GM18867 (cell line): ENCODE measurements around the gene PPP2R5E.
"Not testable (repeated sequence)": the region's sequence is repeated elsewhere in the genome, so short reads cannot be mapped to it uniquely, and the experiment has no call there.

ENCODE experiments used
- ATAC-seq: cut with Tn5 transposase; IDR thresholded peaks from one replicate; pipeline ENCODE4 v1.9.1; 2021; ENCODE audit warnings: mild to moderate bottlenecking, moderate library complexity; ENCODE audit not compliant: unreplicated experiment

Gene PPP2R5E

DNA sequence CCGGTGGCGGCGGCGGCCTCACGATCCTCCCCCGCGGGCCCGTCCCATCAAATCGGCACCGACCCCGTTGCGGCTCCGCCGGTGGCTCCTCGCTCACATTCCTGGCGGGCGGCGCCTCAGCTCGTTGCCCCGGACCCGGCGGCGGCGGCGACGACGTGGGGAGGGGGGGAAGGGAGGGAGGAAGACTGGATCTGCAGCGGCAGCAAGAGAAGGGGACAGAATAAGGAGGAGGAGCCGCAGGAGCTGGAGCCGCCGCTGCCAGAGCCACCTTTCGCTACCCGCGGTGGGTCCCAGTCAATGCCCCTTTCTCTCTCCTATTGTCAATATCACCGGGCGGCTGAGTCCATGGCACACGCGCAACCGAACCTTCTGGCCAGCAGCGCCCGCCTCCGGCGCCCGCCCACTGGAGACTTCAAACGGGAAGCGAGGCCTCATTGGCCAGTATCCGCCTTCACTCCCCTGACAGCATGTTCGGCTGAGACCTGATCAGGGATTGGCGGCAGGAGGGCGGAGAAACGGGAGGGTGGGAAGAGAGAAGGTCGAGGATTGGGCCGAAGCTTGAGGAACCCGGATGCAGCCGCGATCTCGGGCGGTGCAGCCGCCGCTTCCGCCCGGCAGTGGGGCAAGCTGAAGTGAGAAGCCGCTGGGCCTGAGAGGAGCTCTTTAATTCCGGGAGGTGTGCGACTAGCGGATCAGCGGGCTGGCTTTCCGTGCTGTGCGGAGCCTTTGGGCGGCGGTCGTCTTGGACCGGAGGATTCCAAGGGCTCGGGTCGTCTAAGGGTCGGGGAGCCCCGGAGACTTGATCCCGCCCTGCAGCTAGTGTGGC is at the start of gene PPP2R5E:
PPP2R5E (minus strand) TSS at position 378 of the 826 bp plus-strand sequence. CDS start 3,692 bp downstream, outside the sequence.
- peak; percentile 96 for ATAC-seq

DNA sequence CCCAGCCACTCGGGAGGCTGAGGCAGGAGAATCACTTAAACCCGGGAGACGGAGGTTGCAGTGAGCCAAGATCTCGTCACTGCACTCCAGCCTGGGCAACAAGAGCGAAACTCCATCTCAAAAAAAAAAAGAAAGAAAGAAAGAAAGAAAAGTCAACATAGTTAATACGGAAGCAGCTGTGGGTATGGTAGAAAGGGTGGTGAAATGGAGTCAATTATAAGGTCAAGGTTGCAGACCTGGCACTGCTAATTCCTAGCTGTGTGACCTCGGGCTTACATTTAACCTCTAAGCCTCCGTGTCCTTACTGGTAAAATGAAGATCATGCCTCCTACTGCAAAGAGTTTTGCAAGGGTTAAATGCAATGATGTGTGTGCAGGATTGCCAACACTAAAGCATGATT is 39.9 kb upstream of the PPP2R5E start:
- not testable (repeated sequence) for ATAC-seq

DNA sequence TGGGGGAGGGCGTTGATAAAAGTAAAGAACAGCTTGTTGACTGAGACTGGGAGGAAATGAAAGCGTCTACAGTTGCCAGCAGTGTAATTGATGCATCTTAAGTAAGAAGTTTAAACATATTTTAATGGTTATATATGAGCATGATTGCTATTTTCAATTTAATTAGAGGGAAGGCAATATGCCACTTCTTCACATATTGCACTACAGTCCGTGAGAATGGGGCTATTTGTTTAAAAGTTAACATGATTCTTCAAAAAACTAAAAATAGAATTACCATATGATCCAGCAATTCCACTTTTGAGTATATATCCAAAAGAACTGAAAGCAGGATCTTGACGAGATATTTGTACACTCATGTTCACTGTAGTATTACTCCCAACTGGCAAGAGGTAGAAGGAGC is 38.3 kb upstream of the PPP2R5E start:
- no peak for ATAC-seq

DNA sequence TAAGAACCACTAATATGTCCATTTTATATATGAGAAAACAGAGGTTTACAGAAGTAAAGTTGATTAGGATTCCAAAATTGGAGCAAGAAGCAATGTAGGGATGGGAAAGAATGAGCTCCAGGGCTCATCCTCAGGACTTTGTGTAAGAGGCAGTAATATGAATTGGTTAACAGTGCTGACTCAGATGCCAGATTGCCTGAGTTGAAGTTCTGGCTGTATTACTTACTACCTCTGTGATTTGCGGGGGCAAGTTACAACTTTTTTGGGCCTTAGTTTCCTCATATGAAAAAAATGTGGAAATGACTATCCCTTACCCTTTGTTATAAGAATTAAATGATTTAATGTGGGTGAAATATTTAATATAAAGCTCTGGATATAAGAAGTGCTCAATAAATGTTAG is 35.1 kb upstream of the PPP2R5E start:
- no peak for ATAC-seq

DNA sequence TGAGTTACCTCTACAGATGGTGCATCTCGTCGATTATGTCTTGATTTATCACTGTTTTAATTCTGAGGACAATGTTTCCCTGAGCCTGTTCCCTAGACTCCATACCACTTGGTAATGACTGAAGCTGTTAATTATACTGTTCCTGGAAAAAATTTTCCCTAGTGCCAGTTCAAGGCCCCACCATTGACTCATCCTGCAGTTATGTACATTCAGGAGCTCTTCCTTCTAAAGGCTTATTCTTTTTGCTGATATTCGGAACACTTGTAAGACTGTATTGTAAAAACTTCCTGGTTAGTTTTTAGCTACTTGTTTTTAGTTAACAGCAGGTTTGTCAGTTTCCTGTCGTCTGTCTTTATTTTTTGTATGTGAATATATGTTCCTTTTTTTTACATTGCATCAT is 30.4 kb upstream of the PPP2R5E start:
- no peak for ATAC-seq

DNA sequence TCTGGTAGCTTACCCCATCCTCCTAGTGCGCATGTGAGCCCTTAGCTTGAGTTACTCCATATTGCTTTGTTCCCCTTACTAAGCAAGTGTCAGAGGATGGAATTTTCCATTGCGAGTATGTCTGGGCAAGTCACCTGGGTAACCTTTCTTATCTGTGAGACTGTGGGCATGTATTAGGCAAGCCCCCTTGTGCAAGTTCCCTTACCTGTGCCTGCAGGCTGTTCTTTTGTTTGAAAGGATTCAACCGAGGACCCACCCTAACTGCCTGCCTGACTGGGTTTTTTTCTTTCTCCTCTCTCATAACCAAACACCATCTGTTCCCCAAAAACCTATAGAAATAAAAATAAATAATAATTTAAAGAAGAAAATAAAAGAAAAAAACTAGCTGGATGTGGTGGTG is 22.3 kb upstream of the PPP2R5E start:
- no peak for ATAC-seq

DNA sequence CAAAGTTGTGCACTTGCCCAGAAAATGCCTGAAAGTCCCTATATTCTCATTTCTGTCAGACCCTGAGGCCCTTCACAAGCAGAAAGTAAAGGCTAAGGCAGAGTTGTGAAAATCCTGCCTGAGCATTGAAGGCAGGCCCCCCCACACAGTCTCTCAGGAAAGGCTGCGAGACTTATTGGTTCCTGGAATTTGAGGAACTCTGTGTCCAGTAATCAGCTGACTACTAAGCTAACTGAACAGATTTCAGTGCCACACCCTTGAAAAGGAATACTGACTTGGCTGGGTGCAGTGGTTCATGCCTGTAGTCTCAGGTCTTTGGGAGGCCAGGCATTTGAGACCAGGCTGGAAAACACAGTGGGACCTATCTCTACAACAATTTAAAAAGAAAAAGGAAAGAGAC is 21.1 kb upstream of the PPP2R5E start:
- ATAC-seq: no peak

DNA sequence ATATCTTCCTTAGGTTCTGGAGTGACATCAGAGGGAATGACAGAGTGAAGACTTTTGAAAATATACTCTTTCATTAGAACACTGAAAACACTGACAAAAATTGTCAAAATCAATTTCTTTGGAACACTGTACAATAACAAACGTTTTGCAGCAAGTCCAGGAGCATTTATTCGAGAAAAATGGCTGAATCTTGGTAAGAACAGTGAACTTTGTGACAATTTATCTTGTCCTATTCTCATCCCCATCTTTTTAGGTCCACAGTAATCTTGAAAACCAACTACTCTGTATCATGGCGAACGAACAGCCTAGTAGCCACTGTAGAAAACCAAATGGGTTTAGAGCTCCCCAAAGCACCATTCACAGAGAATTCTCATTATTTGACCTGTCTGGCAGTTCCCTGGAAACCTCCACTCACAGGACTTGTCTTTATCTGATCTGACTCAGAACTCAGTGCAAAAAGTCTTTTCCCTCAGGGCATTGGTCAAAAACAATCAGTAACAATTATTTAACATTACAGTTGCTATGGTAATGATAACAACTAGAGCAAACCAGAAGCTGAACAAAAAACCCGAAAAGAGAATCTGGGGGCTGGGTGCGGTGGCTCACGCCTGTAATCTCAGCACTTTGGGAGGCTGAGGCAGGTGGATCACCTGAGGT is 20.3 kb upstream of the PPP2R5E start:
- no peak for ATAC-seq

DNA sequence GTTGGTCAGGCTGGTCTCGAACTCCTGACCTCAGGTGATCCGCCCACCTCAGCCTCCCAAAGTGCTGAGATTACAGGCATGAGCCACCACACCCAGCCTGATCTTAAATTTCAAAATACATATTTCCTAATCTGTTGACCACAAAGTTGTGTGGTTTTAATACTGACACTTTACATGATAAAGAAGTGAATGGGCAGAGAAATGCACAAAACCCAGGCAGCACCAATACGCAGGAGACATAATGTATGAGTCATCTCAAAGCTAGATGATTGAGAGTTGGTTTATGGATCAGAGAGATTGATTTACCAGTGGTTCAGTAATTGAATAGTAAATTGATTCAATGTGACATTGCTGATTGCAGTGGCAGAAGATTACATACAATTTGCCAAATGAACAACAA is 19.2 kb upstream of the PPP2R5E start:
- no peak for ATAC-seq

DNA sequence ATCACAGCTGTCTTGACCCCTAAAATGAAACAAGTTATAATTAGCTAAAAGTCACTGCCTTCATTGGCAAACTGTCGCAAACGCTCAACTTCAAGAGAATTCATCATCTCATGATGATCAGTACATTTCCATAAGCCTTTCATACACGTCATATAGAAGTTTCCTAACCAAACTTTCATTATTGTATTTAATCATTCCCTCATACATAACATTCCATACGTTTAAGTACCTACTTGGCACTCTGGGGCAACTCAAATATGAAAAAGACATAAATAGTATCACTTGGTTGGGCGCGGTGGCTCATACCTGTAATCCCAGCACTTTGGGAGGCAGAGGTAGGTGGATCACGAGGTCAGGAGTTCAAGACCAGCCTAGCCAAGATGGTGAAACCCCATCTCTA is 12.4 kb upstream of the PPP2R5E start:
- no peak for ATAC-seq

DNA sequence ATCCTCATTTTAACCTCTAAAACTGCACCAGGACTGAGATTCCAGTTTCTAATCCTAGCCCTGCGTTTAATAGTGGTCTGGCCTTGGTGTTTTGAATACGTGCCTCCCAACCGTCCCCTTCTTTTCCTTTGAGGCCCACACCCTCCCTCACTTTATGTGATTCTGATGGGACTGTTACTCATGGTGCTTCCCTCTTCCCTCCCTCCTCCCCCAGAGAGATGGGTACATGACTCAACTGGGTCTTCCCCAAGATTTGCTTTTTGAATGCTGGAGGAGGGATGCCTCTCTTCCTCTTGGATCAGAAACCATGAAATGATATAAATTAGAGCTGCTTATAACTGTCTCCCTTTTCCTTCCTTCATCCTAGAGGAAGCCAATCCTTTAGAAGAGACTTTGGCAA is 8.2 kb upstream of the PPP2R5E start:
- ATAC-seq: no peak

DNA sequence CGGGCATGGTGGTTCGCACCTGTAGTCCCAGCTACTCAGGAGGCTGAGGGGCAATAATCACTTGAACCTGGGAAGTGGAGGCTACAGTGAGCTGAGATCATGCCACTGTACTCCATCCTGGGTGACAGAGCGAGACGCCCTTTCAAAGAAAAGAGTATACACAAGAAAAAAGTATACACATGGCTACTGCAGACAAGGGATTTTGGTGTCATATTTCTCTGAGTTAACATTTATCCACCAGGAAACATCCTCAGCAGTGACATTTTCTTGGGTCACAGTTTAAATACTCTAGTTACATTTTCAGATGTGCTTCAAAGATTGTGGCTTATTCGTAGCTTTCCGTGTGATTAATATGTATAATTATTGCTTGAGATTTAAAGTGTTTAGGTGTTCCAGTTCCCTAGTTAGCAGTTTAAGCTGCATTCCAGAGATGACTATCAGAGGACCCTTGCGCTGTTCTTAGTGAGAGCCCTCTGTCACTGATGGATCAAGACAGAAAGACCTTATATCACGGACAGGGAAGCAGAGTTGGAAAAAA is 4.7 kb upstream of the PPP2R5E start:
- no peak for ATAC-seq

DNA sequence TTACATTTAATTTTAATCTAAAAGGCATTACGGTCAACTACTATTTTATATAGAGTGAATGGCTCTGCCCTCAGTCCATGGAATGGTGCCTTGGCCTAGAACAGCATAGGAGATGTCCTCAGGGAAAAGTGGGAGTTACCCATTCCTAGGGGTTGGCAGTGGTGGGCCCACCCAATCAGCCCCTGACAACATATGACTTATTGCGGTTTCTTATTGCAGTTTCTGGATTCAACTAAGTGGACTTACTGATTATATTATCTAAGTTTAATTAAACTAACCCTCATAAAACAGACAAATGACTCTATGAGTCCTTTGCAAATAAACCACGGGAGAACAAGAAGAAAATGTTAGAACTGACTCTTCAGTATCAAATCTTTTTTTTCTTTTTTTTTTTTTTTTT is 2.3 kb upstream of the PPP2R5E start:
- no peak for ATAC-seq

DNA sequence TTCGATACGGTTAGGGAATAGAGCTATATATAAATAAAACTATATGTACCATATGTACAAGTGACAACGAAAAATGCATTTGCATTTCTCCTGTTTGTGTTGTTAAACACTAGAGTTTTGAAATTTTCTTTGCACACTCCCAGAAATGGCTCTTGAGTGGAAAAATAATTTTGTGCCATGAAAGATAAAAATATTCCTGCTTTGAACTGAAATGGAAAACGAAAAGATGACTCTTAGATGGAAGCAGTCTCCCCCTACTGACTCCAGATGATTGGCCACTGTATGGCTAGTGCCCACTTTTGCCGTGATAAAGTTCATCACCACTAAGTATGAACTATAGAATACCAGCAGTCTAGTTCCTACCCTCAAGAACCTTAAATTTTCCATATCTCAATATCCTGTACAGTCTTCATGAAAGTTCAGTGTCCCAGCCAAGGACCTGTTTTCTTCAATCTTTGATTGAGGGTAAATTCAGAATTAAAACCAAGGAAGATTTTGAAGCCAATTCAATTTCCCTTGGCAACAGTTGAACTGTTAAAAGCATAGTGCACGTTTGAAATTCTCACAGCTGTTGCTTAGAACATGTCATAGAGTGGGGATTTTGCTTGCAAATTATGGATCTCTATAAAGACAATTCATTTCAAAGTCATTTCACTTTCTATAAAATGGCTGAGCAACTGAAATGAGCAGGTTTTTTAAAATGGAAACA is 1.6 kb upstream of the PPP2R5E start:
- ATAC-seq: no peak

DNA sequence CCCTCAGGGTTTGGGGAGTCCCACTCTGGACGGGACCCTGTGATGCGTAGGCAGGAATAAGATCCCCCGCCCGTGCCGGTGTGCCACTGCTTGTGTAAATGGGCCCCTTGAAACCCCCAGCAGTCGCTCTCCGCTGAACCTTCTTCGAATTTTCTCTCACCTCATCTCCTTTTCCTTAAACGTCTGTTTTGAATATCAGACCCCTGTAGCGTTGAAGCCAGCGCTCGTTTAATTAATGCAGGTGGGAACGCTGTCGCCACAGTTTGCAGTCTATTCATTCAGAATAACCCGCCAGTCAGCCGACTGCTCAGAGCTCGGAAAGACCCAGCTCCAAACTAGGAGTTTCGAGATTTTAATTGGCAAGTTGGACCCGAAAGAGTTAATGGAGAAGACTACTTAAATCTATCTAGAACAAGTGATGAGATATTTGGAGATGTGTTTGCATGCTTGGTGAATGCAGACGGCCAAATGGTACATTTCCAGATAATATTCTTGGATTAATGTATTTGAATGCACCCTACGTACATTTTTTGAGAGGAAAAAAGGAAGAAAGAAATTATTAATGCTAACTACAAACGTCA is 739 bp upstream of the PPP2R5E start:
- no peak for ATAC-seq

DNA sequence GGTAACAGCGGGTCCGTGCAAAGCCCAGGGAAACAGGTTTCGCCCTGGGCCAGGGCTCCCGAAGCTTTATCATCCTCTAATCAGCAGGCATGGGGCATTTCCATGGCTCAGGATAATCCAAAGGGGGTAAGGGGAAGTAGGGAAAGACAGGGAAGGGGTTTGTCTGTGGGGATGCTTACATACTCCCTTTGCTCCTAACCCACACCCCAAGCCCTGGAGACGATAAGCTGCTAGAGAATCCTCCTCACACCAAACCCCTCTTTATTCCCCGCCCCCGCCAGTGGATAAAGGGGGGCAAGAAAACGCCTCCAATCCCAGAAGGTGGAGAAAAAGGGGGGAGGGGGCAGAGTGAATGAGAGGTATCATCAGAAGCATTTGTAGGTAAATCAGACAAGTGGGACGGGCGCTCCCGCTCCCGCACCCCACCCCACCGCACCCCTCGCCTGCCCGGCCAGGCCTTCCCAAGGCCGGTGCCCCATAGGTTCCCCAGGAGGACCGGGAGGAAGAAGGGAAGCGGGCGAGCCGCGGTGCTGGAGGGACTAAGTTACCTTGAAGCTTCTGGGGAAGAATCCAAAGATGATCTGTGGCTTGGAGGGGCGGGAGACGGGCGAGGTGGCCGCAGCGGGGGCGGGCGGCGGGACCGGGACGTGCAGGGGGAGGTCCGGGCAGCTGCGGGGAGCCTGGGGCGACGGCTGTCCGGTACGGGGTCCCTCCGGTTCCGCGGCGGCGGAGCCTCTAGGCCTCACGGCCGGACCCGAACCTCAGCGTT is 762 bp downstream of the PPP2R5E start:
- peak; percentile 8 for ATAC-seq

DNA sequence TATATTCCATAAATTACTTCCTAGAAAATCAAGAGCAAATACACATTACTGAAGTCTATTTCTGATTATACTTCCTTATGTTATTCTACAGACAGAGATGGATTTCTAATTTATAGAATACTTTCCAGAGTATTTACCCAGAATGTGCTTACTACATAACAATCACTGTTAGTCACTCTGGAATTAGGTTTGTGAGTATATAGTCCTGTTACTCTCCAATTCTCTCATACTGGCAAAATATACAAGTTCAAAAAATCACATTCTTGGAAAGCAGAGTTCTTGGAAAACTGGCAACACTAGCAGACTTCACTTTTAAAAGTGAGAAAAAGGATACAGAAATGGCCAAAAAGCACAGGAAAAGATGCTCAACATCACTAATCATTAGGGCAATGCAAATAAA is 7.3 kb downstream of the PPP2R5E start:
- no peak for ATAC-seq

DNA sequence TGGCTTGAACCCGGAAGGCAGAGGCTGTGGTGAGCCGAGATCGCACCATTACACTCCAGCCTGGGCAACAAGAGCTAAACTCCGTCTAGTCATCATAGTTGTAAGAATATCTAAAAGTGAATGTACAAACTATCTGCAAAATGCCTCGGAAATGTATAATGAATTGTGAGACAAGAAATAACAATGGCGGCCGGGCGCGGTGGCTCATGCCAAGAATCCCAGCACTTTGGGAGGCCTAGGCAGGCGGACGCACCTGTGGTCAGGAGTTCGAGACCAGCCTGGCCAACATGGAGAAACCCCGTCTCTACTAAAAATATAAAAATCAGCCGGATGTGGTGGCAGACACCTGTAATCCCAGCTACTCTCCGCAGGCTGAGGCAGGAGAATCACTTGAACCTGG is 9.7 kb downstream of the PPP2R5E start:
- ATAC-seq: no peak

DNA sequence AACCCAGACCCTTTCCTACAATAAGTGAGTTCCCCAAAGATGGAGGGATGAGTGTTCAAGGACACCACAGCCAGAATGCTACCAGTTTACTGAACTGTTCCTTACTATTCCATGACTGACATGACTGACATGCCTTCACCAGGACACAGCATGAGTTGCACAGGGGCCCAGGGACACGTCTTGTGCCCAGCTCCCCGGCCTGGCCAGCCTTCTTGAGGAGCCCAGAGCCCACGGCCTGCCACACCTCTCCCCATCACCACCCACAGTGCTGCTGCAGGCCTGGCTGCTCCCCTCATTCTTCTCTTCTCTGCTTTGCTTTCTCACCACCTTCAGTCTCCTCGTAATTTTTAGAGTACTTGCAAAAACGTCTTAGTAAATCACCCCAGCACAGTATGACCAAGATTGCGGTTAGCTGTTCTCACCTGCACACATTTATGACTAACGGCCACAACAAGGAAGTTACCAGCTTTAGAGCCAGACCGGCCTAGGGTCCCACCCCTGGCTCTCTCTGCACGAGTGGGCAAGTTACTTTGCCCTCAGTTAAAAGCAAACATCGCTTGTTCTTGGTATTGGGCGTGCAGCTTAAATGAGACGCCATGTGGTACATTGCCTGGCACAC is 18.5 kb downstream of the PPP2R5E start:
- ATAC-seq: peak; percentile 100
